BLaER1 (cell line): Measurements from ENCODE around the gene DLG2.
"Not testable (repeated sequence)": the region's sequence is repeated elsewhere in the genome, so short reads cannot be mapped to it uniquely, and the experiment has no call there.

ENCODE experiments used
- H3K27ac ChIP-seq: shearing (Covaris generic); formaldehyde crosslinking; 2 replicates; pipeline ENCODE4 v1.8.1; 2022
- H3K27me3 ChIP-seq: shearing (Covaris generic); formaldehyde crosslinking; 2 replicates; pipeline ENCODE4 v1.8.1; 2022
- H3K36me3 ChIP-seq: shearing (Covaris generic); formaldehyde crosslinking; 2 replicates; pipeline ENCODE4 v1.8.1; 2022
- H3K4me1 ChIP-seq: shearing (Covaris generic); formaldehyde crosslinking; 2 replicates; pipeline ENCODE4 v1.8.1; 2022
- H3K4me2 ChIP-seq: shearing (Covaris generic); formaldehyde crosslinking; 2 replicates; pipeline ENCODE4 v1.8.1; 2022
- H3K4me3 ChIP-seq: shearing (Covaris generic); formaldehyde crosslinking; 2 replicates; pipeline ENCODE4 v1.8.1; 2022
- H3K9ac ChIP-seq: shearing (Covaris generic); formaldehyde crosslinking; 2 replicates; pipeline ENCODE4 v1.8.1; 2022
- H3K9me3 ChIP-seq: shearing (Covaris generic); formaldehyde crosslinking; 2 replicates; pipeline ENCODE4 v1.8.1; 2022
- H4K20me1 ChIP-seq: shearing (Covaris generic); formaldehyde crosslinking; 2 replicates; pipeline ENCODE4 v1.8.1; 2022
- Cebpa-rat ChIP-seq: shearing (Covaris generic); IDR thresholded peaks from 2 replicates; pipeline ENCODE4 v1.8.1; 2022

DLG2 gene

GRCh38 chr11:85407648-85408047, 219.5 kb downstream of the DLG2 start:
- H3K36me3 ChIP-seq: no peaks in the 10 kb centered on the region
- H3K4me2 ChIP-seq: no peak overlapping the region
- no peak for TF ChIP-seq Cebpa-rat

GRCh38 chr11:85406841-85407240, 220.3 kb downstream of the DLG2 start:
- peaks cover 8% of the 10 kb centered on the region; the same call in 1 of the 2 replicates for H3K9me3 ChIP-seq
- TF ChIP-seq Cebpa-rat: no peak
- H3K9ac ChIP-seq: no peak overlapping the region
- no peaks in the 10 kb centered on the region for H3K27me3 ChIP-seq
- H3K36me3 ChIP-seq: no peaks in the 10 kb centered on the region
- H3K4me2 ChIP-seq: no peak overlapping the region
- no peak overlapping the region for H3K4me3 ChIP-seq
- peaks cover 22% of the 10 kb centered on the region for H3K4me1 ChIP-seq
- no peaks in the 10 kb centered on the region for H4K20me1 ChIP-seq
- H3K27ac ChIP-seq: no peak overlapping the region

More at GRCh38 chr11:85407648-85408047, 219.5 kb downstream of the DLG2 start:
- peaks cover 22% of the 10 kb centered on the region for H3K4me1 ChIP-seq
- no peaks in the 10 kb centered on the region for H4K20me1 ChIP-seq
- H3K9ac ChIP-seq: no peak overlapping the region
- H3K27me3 ChIP-seq: no peaks in the 10 kb centered on the region
- H3K4me3 ChIP-seq: no peak overlapping the region
- H3K27ac ChIP-seq: no peak overlapping the region
- 0 out of 2 replicates have a peak, but pooled peaks cover 5% of the 10 kb centered on the region for H3K9me3 ChIP-seq

- H4K20me1 ChIP-seq: no peaks in the 10 kb centered on the region
- no peak for TF ChIP-seq Cebpa-rat
- H3K4me2 ChIP-seq: no peak overlapping the region
- H3K4me1 ChIP-seq: peaks cover 22% of the 10 kb centered on the region
- H3K27me3 ChIP-seq: no peaks in the 10 kb centered on the region
- H3K9ac ChIP-seq: no peak overlapping the region
- no peak overlapping the region for H3K27ac ChIP-seq
- peaks cover 8% of the 10 kb centered on the region; the same call in 1 of the 2 replicates for H3K9me3 ChIP-seq
- H3K36me3 ChIP-seq: no peaks in the 10 kb centered on the region
- H3K4me3 ChIP-seq: no peak overlapping the region
Observed at GRCh38 chr11:85406316-85406715, 220.8 kb downstream of the DLG2 start.

- H3K4me3 ChIP-seq, H4K20me1 ChIP-seq, H3K27ac ChIP-seq, H3K27me3 ChIP-seq, H3K4me2 ChIP-seq, H3K4me1 ChIP-seq, H3K9me3 ChIP-seq, H3K9ac ChIP-seq, H3K36me3 ChIP-seq: not testable (repeated sequence)
Observed at GRCh38 chr11:85395515-85396055, 231.6 kb downstream of the DLG2 start.

GRCh38 chr11:85394283-85394682, 232.9 kb downstream of the DLG2 start:
- no peaks in the 10 kb centered on the region for H3K4me1 ChIP-seq

GRCh38 chr11:85391141-85391540, 236.0 kb downstream of the DLG2 start:
- Histone ChIP-seq H3K36me3 (no peaks in the 10 kb centered on the region), H3K27ac (no peak overlapping the region)
- TF ChIP-seq Cebpa-rat: no peak

More at GRCh38 chr11:85394283-85394682, 232.9 kb downstream of the DLG2 start:
- Histone ChIP-seq H3K27ac (no peak overlapping the region), H3K4me2 (no peak overlapping the region), H3K36me3 (no peaks in the 10 kb centered on the region), H3K27me3 (no peaks in the 10 kb centered on the region), H3K9me3 (no peaks in the 10 kb centered on the region), H3K4me3 (no peak overlapping the region), H4K20me1 (no peaks in the 10 kb centered on the region), H3K9ac (no peak overlapping the region)
- no peak for TF ChIP-seq Cebpa-rat

GRCh38 chr11:85385547-85385946, 241.6 kb downstream of the DLG2 start:
- Histone ChIP-seq H3K9ac (no peak overlapping the region), H3K9me3 (no peaks in the 10 kb centered on the region), H3K4me3 (no peak overlapping the region), H4K20me1 (no peaks in the 10 kb centered on the region), H3K27me3 (no peaks in the 10 kb centered on the region), H3K27ac (no peak overlapping the region), H3K36me3 (no peaks in the 10 kb centered on the region), H3K4me1 (no peaks in the 10 kb centered on the region; the same call in 1 of the 2 replicates), H3K4me2 (no peak overlapping the region)
- TF ChIP-seq Cebpa-rat: no peak

More at GRCh38 chr11:85391141-85391540, 236.0 kb downstream of the DLG2 start:
- Histone ChIP-seq H3K9ac (no peak overlapping the region), H3K4me1 (no peaks in the 10 kb centered on the region), H4K20me1 (no peaks in the 10 kb centered on the region), H3K4me2 (no peak overlapping the region), H3K4me3 (no peak overlapping the region), H3K27me3 (no peaks in the 10 kb centered on the region), H3K9me3 (no peaks in the 10 kb centered on the region)

- Histone ChIP-seq H3K27me3 (no peaks in the 10 kb centered on the region), H3K27ac (no peak overlapping the region), H4K20me1 (no peaks in the 10 kb centered on the region), H3K9ac (no peak overlapping the region), H3K4me3 (no peak overlapping the region), H3K9me3 (no peaks in the 10 kb centered on the region), H3K36me3 (no peaks in the 10 kb centered on the region), H3K4me1 (no peaks in the 10 kb centered on the region; the same call in 1 of the 2 replicates), H3K4me2 (no peak overlapping the region)
- TF ChIP-seq Cebpa-rat: no peak
Observed at GRCh38 chr11:85385111-85385510, 242.0 kb downstream of the DLG2 start.

- H3K27me3 ChIP-seq: no peaks in the 10 kb centered on the region
Observed at GRCh38 chr11:85379066-85379465, 248.1 kb downstream of the DLG2 start.

GRCh38 chr11:85377901-85378300, 249.2 kb downstream of the DLG2 start:
- H3K9ac ChIP-seq: no peak overlapping the region
- H3K9me3 ChIP-seq: no peaks in the 10 kb centered on the region
- no peaks in the 10 kb centered on the region for H3K36me3 ChIP-seq

More at GRCh38 chr11:85379066-85379465, 248.1 kb downstream of the DLG2 start:
- Histone ChIP-seq H3K27ac (no peak overlapping the region), H3K9me3 (no peaks in the 10 kb centered on the region), H3K4me2 (no peak overlapping the region), H4K20me1 (no peaks in the 10 kb centered on the region), H3K4me3 (no peak overlapping the region), H3K9ac (no peak overlapping the region), H3K36me3 (no peaks in the 10 kb centered on the region), H3K4me1 (no peaks in the 10 kb centered on the region)
- TF ChIP-seq Cebpa-rat: no peak

GRCh38 chr11:85359859-85360258, 267.3 kb downstream of the DLG2 start:
- TF ChIP-seq Cebpa-rat: no peak

More at GRCh38 chr11:85377901-85378300, 249.2 kb downstream of the DLG2 start:
- Histone ChIP-seq H4K20me1 (no peaks in the 10 kb centered on the region), H3K4me1 (no peaks in the 10 kb centered on the region), H3K4me3 (no peak overlapping the region), H3K4me2 (no peak overlapping the region), H3K27me3 (no peaks in the 10 kb centered on the region), H3K27ac (no peak overlapping the region)
- no peak for TF ChIP-seq Cebpa-rat

More at GRCh38 chr11:85359859-85360258, 267.3 kb downstream of the DLG2 start:
- Histone ChIP-seq H3K4me2 (no peak overlapping the region), H3K27me3 (no peaks in the 10 kb centered on the region), H3K4me3 (no peak overlapping the region), H3K9ac (no peak overlapping the region), H3K36me3 (no peaks in the 10 kb centered on the region), H3K27ac (no peak overlapping the region), H3K9me3 (no peaks in the 10 kb centered on the region), H4K20me1 (no peaks in the 10 kb centered on the region), H3K4me1 (no peaks in the 10 kb centered on the region)
